Activated T-cell treated with anti-CD3 and anti-CD28 coated beads for 24 hours (primary cell): ENCODE measurements around the gene SUPT20HL1.
"Not testable (repeated sequence)": the region's sequence is repeated elsewhere in the genome, so short reads cannot be mapped to it uniquely, and the experiment has no call there.

Experiments
- DNase-seq: peaks from one replicate; pipeline ENCODE4 v3.0.0-alpha.2; 2020; ENCODE audit warnings: low read depth

SUPT20HL1 gene

DNA sequence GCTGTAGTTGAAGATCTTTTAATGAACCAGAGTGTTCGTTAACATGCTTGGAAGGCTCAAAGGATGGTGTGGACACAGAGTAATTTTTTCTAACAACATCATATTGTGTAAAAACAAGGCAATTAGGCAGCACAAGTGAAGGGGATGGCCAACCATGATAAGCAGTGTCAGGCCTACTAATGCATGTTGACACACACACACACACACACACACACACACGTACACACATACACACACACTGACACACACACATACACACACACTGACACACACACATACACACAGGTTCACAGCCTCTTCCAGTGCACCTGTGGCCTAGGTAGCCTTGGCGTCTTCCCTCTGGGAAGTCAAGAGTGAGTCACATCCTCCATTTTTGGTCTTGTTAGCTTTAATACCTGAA lies at the start of gene SUPT20HL1:
Gene SUPT20HL1 (plus strand): TSS at position 368 of the 400 bp plus-strand sequence. CDS start 2,122 bp downstream, outside the sequence.
- DNase-seq, result no peak

DNA sequence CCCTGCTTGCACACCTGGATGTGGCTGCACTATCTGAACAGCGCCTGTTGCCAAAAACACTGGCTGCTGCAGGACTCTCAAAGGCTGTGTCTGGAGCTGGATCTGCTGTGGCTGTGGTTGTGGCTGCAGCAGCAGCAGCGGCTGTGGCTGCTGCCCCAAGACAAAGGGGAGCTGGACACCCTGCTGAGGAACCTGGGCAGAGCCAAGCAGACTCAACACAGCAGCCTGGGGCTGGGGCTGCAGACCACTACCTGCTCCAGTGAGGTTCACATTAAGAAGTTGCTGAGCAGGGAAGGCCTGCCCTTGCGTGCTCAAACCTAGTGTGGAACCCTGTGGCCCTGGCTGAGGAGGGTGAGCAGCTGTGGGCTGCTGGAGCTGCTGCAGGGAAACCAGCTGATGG lies 49.5 kb upstream of the SUPT20HL1 start:
- not testable (repeated sequence) for DNase-seq

- DNase-seq, result not testable (repeated sequence)
These were observed 48.8 kb upstream of the SUPT20HL1 start for GRCh38 chrX:24311507-24312248.

- not testable (repeated sequence) for DNase-seq
These were observed 48.2 kb upstream of the SUPT20HL1 start for GRCh38 chrX:24312249-24312607.

- no peak for DNase-seq
These were observed 46.3 kb upstream of the SUPT20HL1 start, which contains the start of gene SUPT20HL2 for GRCh38 chrX:24314019-24314635. TSS of gene SUPT20HL2 (minus strand) at chrX:24314069. CDS start at chrX:24313315, 754 bp downstream.

DNA sequence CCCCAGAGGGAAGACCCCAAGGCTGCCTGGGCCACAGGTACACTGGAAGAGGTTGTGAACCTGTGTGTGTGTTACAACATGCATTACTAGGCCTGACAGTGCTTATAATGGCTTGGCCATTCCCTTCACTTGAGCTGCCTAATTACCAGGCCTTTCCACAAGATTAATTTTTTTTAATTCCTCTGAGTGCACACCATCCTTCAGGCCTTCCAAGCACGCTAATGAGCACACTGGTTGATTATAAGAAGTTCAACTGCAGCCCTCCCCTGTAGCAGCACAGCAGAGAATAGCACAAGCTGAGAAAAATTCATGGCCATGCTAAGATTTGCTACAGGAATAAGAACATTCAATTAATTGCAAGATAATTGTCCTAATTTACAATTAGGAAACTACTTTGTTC lies 44.3 kb upstream of the SUPT20HL1 start:
- no peak for DNase-seq

DNA sequence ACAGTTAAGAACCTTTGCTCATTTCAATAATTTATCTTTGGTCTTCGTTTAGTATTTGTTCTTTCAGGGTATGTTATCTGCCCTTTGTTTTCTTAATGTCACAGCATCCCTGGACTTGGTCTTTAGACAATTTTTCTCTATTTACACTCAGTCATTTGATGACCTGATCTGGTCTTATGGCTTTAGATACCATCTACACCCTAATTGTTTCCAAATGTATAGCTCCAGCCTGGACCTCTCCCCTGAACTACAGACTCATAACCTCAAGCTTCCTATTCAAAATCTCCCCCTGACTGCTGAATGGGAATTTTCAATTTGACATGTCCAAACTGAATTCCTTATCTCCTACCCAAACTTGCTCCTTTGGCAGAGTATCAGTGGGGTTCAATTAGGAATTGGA lies 42.9 kb upstream of the SUPT20HL1 start:
- DNase-seq, result no peak

DNA sequence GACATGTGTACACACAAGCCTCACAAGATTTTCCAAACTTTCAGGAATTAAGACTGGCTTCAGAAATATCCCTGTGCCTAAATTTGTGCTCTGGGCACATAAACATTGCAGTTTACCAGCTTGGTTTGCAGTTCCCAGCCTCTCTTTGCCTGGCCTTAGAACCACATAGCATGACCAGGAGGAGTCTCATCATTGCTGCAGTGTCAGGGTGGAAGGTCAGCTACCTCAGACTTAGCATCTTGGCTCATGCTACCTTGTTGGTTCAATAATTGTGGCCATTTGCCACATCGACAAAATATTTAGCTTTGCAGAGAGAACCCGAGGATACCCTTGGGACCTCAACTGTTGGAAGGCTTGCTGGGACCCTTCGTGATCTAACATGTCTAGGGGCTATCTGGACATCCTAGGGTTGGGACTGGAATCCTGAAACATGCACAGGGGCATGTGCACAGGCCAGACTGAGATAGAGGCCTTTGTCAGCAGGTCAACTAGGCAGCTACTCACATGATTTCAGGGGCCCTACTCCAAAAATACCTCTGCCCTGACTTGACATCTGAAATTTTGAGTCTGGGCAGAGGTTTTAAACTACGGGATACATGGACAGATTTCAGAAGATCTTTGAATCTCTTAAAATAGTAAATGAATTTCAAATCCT lies 38.6 kb upstream of the SUPT20HL1 start:
- no peak for DNase-seq

DNA sequence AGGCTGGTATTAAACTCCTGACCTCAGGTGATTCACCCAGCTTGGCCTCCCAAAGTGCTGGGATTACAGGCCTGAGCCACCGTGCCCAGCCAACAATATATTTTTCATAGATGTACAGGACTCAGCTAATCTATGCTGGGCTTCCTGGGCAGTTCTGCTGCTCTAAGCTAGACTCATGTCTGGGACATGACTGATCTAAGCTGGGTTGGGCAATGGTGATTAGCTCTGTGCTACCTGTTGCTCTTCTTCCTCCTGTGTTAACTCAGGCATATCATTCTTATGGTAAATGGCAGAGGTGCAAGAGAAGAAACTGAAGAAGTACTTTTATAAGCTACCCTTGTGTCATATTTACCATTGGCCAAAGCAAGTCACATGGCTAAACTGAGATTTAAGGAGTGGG lies 35.2 kb upstream of the SUPT20HL1 start:
- no peak for DNase-seq

GRCh38 chrX:24332878-24333277 lies 27.6 kb upstream of the SUPT20HL1 start:
- DNase-seq, result no peak

- no peak for DNase-seq
These were observed 27.1 kb upstream of the SUPT20HL1 start for GRCh38 chrX:24333371-24333770.

DNA sequence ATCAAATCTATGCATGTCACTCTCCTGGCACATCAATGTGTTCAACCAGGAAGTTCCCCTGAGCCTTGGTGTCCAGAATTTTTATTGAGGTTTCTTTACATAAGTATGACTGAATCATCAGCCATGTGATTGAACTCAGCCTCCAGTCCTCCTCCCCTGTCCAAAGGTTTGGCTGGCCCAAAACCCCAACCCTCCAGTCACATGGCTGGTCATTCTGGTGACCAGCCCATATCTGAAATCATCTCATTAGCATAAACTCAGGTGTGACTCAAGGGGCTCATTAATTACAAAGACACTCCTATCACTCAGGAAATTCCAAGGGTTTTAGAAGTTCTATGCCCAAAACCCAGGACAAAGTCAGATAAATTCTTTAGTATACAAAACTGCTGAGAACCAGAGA lies 26.0 kb upstream of the SUPT20HL1 start:
- no peak for DNase-seq

GRCh38 chrX:24335871-24336270 lies 24.6 kb upstream of the SUPT20HL1 start:
- no peak for DNase-seq

DNA sequence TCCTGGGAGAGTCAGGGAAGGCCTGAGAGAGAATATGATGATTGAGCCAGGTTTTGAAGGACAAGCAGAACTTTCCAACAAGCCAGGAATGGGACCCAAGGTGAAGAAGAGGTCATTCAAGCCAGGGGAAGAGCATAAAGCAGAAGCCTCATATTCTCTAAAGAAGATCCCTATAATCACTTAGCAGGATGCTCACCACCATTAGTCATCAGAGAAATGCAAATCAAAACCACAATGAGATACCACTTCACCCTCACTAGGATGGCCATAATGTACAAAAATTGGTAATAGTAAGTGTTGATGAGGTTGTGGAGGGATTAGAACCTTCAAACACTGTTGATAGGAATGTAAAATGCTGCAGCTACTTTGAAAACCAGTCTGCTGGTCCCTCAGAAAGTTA lies 20.5 kb upstream of the SUPT20HL1 start:
- DNase-seq, result no peak

GRCh38 chrX:24340501-24340900 lies 19.9 kb upstream of the SUPT20HL1 start:
- no peak for DNase-seq

- DNase-seq, result no peak
These were observed 18.6 kb upstream of the SUPT20HL1 start for GRCh38 chrX:24341795-24342194.

DNA sequence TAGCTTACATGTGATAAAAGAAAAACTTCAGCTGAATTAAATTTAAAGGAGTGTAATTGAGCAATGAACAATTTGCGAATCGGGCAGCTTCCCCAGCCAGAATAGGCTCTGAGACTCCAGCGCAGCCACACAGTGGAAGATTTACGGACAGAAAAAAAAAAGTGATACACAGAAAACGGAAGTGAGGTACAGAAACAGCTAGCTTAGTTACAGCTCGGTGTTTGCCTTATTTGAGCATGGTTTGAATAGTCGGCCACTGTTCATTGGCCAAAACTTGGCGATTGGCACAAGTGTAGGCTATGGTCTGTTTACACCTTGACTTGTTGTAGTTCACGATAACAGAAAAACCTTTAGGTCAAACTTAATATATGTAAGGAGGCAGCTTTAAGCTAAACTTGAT lies 16.7 kb upstream of the SUPT20HL1 start:
- no peak for DNase-seq

- DNase-seq, result no peak
These were observed 12.6 kb upstream of the SUPT20HL1 start for GRCh38 chrX:24347881-24348280.

DNA sequence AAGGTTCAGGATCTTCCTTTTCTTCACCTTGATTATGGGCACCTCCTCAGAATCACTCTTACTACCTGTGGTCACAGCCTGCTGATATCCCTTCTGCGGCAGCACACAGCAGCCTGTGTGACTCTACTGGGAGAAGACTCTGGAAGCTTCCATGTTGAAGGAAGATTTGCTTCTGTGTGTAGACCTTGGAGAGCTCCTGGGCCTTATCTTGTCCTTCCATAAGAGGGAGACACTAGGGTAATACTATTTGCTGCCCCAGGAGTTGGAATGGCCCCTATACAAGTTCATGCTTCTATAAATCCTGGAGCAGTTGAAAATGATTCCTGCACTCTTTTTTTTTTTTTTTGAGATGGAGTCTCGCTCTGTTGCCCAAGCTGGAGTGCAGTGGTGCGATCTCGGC lies 10.2 kb upstream of the SUPT20HL1 start:
- no peak for DNase-seq

- DNase-seq, result no peak
These were observed 5.3 kb upstream of the SUPT20HL1 start for GRCh38 chrX:24355095-24355494.

GRCh38 chrX:24357106-24357505 lies 3.3 kb upstream of the SUPT20HL1 start:
- no peak for DNase-seq

DNA sequence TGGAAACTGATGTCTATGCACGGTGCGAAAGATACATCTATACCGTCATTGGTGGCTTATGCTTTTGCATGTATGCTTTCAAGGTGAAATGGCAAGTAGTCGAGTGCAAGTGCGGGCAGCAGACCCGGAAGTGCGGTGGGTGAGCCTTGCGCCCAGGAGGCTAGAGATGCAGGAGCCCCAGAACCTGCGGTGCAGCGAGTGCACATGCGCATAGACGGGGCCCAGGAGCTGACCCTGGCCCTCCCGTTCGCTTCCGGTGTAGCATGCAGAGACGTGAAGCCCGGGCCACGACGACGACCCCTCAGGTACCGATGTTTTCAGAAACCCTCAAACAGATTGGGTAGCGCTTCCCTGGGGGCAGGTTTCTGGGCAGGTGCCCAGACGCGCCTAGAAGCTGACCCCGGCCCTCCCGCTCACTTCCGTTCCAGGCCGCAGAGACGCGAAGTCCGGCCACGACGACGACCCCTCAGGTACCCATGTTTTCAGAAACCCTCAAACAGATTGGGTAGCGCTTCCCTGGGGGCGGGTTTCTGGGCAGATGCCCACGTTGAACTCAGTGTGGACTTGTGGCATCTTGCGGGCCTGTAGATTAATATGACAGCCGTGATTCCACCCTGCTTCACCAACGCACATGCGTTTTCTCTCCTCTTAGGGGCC lies 1.8 kb downstream of the SUPT20HL1 start:
- not testable (repeated sequence) for DNase-seq
